ENCODE results near the gene ZBED1.
A peak's percentile ranks its signal among the peaks of the same experiment; 100 is the strongest.

The ZBED1 gene

GRCh38 chrX:2500803-2501558 lies at the start of gene ZBED1, which contains the start of gene DHRSX:
Gene ZBED1, minus strand, starts transcription at chrX:2500976. Its CDS starts 10,257 bp downstream, at chrX:2490719.
Gene DHRSX, minus strand, starts transcription at chrX:2500976. Its CDS starts 51 bp downstream, at chrX:2500925.
- H3K36me3 ChIP-seq (ENCODE audit: insufficient read depth, low read length): 0 out of 2 replicates have a peak, but pooled peaks cover under 1% of the 10 kb centered on the region
- peak within 1 kb of the TSS; percentile 92 for H3K9ac ChIP-seq (ENCODE audit: low read depth, low read length)
- H3K4me1 ChIP-seq (ENCODE audit: insufficient read depth, low read length): peaks cover 10% of the 10 kb centered on the region; the same call in 1 of the 2 replicates
- no peaks in the 10 kb centered on the region for H3K9me3 ChIP-seq (ENCODE audit: control insufficient read depth, insufficient read depth, low read length)

- peaks cover 16% of the 10 kb centered on the region for H3K4me1 ChIP-seq (ENCODE audit: insufficient read depth, low read length)
- no peaks in the 10 kb centered on the region for H3K36me3 ChIP-seq (ENCODE audit: insufficient read depth, low read length)
- H3K9ac ChIP-seq (ENCODE audit: low read depth, low read length): no peak overlapping the region
- H3K9me3 ChIP-seq (ENCODE audit: control insufficient read depth, insufficient read depth, low read length): peaks cover 9% of the 10 kb centered on the region
These were observed 49.1 kb upstream of the ZBED1 start for GRCh38 chrX:2549876-2550275.

- Histone ChIP-seq H3K4me1 (ENCODE audit: insufficient read depth, low read length) (peaks cover 16% of the 10 kb centered on the region), H3K9me3 (ENCODE audit: control insufficient read depth, insufficient read depth, low read length) (peaks cover 9% of the 10 kb centered on the region), H3K36me3 (ENCODE audit: insufficient read depth, low read length) (no peaks in the 10 kb centered on the region), H3K9ac (ENCODE audit: low read depth, low read length) (peak overlapping the region; percentile 2; the same call in 1 of the 2 replicates)
These were observed 48.1 kb upstream of the ZBED1 start for GRCh38 chrX:2548711-2549423.

- peaks cover 16% of the 10 kb centered on the region for H3K4me1 ChIP-seq (ENCODE audit: insufficient read depth, low read length)
These were observed 47.0 kb upstream of the ZBED1 start for GRCh38 chrX:2547736-2548135.

GRCh38 chrX:2546496-2546895 lies 45.7 kb upstream of the ZBED1 start:
- H3K9ac ChIP-seq (ENCODE audit: low read depth, low read length): no peak overlapping the region
- peaks cover 16% of the 10 kb centered on the region for H3K4me1 ChIP-seq (ENCODE audit: insufficient read depth, low read length)

More at GRCh38 chrX:2547736-2548135, 47.0 kb upstream of the ZBED1 start:
- Histone ChIP-seq H3K9me3 (ENCODE audit: control insufficient read depth, insufficient read depth, low read length) (peaks cover 9% of the 10 kb centered on the region), H3K9ac (ENCODE audit: low read depth, low read length) (no peak overlapping the region), H3K36me3 (ENCODE audit: insufficient read depth, low read length) (no peaks in the 10 kb centered on the region)

GRCh38 chrX:2545144-2545543 lies 44.4 kb upstream of the ZBED1 start:
- H3K9ac ChIP-seq (ENCODE audit: low read depth, low read length): no peak overlapping the region
- H3K4me1 ChIP-seq (ENCODE audit: insufficient read depth, low read length): peaks cover 16% of the 10 kb centered on the region
- no peaks in the 10 kb centered on the region for H3K36me3 ChIP-seq (ENCODE audit: insufficient read depth, low read length)
- peaks cover 9% of the 10 kb centered on the region for H3K9me3 ChIP-seq (ENCODE audit: control insufficient read depth, insufficient read depth, low read length)

More at GRCh38 chrX:2546496-2546895, 45.7 kb upstream of the ZBED1 start:
- H3K36me3 ChIP-seq (ENCODE audit: insufficient read depth, low read length): no peaks in the 10 kb centered on the region
- peaks cover 9% of the 10 kb centered on the region for H3K9me3 ChIP-seq (ENCODE audit: control insufficient read depth, insufficient read depth, low read length)

GRCh38 chrX:2542826-2543521 lies 42.2 kb upstream of the ZBED1 start:
- no peak overlapping the region for H3K9ac ChIP-seq (ENCODE audit: low read depth, low read length)
- no peaks in the 10 kb centered on the region for H3K36me3 ChIP-seq (ENCODE audit: insufficient read depth, low read length)
- H3K4me1 ChIP-seq (ENCODE audit: insufficient read depth, low read length): no peaks in the 10 kb centered on the region
- H3K9me3 ChIP-seq (ENCODE audit: control insufficient read depth, insufficient read depth, low read length): peaks cover 9% of the 10 kb centered on the region

- Histone ChIP-seq H3K4me1 (ENCODE audit: insufficient read depth, low read length) (no peaks in the 10 kb centered on the region), H3K36me3 (ENCODE audit: insufficient read depth, low read length) (no peaks in the 10 kb centered on the region), H3K9me3 (ENCODE audit: control insufficient read depth, insufficient read depth, low read length) (peaks cover 7% of the 10 kb centered on the region), H3K9ac (ENCODE audit: low read depth, low read length) (no peak overlapping the region)
These were observed 40.8 kb upstream of the ZBED1 start for GRCh38 chrX:2541603-2542002.

- Histone ChIP-seq H3K9ac (ENCODE audit: low read depth, low read length) (no peak overlapping the region), H3K36me3 (ENCODE audit: insufficient read depth, low read length) (no peaks in the 10 kb centered on the region), H3K4me1 (ENCODE audit: insufficient read depth, low read length) (no peaks in the 10 kb centered on the region), H3K9me3 (ENCODE audit: control insufficient read depth, insufficient read depth, low read length) (peaks cover 3% of the 10 kb centered on the region; the same call in 1 of the 2 replicates)
These were observed 39.7 kb upstream of the ZBED1 start for GRCh38 chrX:2540426-2540947.

GRCh38 chrX:2539586-2539985 lies 38.8 kb upstream of the ZBED1 start:
- Histone ChIP-seq H3K9ac (ENCODE audit: low read depth, low read length) (no peak overlapping the region), H3K4me1 (ENCODE audit: insufficient read depth, low read length) (no peaks in the 10 kb centered on the region)

GRCh38 chrX:2538031-2538757 lies 37.4 kb upstream of the ZBED1 start:
- no peak overlapping the region for H3K9ac ChIP-seq (ENCODE audit: low read depth, low read length)
- H3K36me3 ChIP-seq (ENCODE audit: insufficient read depth, low read length): no peaks in the 10 kb centered on the region
- H3K9me3 ChIP-seq (ENCODE audit: control insufficient read depth, insufficient read depth, low read length): no peaks in the 10 kb centered on the region
- no peaks in the 10 kb centered on the region for H3K4me1 ChIP-seq (ENCODE audit: insufficient read depth, low read length)

More at GRCh38 chrX:2539586-2539985, 38.8 kb upstream of the ZBED1 start:
- H3K9me3 ChIP-seq (ENCODE audit: control insufficient read depth, insufficient read depth, low read length): no peaks in the 10 kb centered on the region
- no peaks in the 10 kb centered on the region for H3K36me3 ChIP-seq (ENCODE audit: insufficient read depth, low read length)

GRCh38 chrX:2536974-2537373 lies 36.2 kb upstream of the ZBED1 start:
- Histone ChIP-seq H3K9ac (ENCODE audit: low read depth, low read length) (no peak overlapping the region), H3K9me3 (ENCODE audit: control insufficient read depth, insufficient read depth, low read length) (no peaks in the 10 kb centered on the region), H3K36me3 (ENCODE audit: insufficient read depth, low read length) (no peaks in the 10 kb centered on the region), H3K4me1 (ENCODE audit: insufficient read depth, low read length) (no peaks in the 10 kb centered on the region)

GRCh38 chrX:2536141-2536540 lies 35.4 kb upstream of the ZBED1 start:
- Histone ChIP-seq H3K4me1 (ENCODE audit: insufficient read depth, low read length) (no peaks in the 10 kb centered on the region), H3K9ac (ENCODE audit: low read depth, low read length) (no peak overlapping the region), H3K36me3 (ENCODE audit: insufficient read depth, low read length) (no peaks in the 10 kb centered on the region), H3K9me3 (ENCODE audit: control insufficient read depth, insufficient read depth, low read length) (no peaks in the 10 kb centered on the region)

All from ES-I3 (cell line).